Fibroblast of skin of right biceps (primary cell): ENCODE results near the gene ZFAND6.

ENCODE experiments used
- DNase-seq: peaks from one replicate; pipeline ENCODE4 v3.0.0-alpha.2; 2013

ZFAND6 gene

DNA sequence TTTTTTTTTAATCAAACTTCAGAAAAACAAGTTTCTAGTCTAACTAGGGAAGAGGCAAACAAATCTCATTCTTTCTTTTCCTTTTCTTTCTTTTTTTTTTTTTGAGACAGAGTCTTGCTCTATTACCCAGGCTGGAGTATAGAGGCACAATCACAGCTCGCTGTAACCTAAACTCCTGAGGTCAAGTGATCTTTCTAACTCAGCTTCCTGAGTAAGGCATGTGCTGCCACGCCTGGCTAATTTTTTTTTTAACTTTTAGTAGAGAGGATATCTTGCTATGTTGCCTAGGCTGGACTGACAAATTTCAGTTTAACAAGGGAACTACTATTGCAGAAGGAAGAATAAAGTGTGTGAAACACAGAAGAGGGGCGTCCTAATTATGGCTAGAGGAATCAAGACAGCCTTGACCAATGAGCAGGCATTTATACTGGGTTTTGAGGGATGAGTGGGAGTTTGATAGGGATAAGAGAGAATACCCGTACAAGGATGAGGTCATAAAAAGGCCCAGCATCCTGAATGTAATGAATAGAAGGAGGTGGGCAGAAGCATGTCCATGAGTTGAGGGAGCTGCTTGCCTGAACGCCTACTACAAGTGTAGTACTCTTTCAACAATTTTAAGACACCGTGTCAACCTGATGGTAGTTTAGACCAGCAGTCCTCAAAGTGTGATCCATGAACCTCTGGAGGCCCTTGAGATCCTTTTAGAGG, 6.7 kb upstream of the ZFAND6 start:
- no peak for DNase-seq

DNA sequence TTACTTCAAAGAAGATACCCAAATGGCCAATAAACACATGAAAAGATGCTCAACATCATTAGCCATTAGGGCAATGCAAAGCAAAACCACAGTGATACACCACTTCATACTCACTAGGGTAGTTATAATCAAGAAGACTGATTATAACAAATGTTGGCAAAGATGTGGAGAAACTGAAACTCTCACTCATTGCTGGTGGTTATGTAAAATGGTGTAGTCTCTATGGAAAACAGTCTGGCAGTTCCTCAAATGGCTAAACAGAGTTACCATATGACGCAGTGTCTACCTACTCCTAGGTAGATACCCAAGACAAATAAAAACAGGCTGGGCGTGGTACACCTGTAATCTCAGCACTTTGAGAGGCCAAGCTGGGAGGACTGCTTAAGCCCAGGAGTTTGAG, 3.5 kb upstream of the ZFAND6 start:
- DNase-seq, result no peak

GRCh38 chr15:80058044-80058443, 1.4 kb upstream of the ZFAND6 start:
- no peak for DNase-seq

GRCh38 chr15:80059786-80060355, 395 bp downstream of the ZFAND6 start:
- DNase-seq, result peak; percentile 28

DNA sequence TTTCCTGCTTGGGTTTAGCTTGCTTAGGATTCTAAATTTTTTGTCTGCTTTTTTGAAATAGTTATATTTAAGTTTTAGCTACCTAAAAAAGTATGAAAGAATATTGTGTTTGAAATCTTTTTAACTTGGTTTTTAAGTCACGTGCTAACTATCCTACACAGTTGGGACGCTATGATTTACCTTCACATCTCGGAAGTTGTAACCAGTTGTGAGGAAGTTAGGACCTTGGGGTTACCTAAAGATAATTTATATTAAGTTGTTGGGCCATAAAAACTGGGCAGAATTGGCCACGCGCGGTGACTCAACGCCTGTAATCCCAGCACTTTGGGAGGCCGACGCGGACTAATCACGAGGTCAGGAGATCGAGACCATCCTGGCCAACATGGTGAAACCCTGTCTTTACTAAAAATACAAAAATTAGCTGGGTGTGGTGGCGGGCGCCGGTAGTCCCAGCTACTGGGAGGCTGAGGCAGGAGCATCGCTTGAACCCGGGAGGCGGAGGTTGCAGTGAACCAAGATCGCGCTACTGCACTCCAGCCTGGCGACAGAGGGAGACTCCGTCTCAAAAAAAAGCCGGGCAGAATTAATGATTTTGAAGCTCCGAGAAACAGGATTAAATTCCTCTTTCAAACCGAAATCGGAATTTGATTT, 1.0 kb downstream of the ZFAND6 start:
- DNase-seq, result peak; percentile 40

GRCh38 chr15:80061582-80061981, 2.1 kb downstream of the ZFAND6 start:
- DNase-seq, result no peak

DNA sequence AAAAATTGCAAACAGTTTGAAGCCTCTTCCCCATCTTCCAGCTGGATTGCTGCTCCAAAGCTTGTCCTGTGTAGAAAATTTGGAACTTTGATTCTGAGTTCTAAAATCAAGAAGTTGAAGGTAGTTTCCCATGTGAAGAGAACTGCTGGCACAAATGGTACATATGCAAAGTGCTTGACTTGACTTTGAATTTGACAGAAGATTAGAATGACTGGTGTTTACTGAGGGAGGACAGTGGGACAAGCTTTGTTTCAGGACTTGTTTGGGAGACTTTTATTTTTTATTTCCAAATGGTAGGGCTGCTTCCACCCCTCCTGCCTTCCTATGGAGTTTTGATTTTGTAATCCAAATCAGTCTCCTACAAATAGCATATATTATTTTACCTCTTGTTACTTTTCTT, 7.4 kb downstream of the ZFAND6 start:
- DNase-seq, result no peak

- peak; percentile 70 for DNase-seq
These were observed 9.1 kb downstream of the ZFAND6 start for GRCh38 chr15:80068578-80068977.

- peak; percentile 40 for DNase-seq
These were observed 11.4 kb downstream of the ZFAND6 start for GRCh38 chr15:80070840-80071239.

DNA sequence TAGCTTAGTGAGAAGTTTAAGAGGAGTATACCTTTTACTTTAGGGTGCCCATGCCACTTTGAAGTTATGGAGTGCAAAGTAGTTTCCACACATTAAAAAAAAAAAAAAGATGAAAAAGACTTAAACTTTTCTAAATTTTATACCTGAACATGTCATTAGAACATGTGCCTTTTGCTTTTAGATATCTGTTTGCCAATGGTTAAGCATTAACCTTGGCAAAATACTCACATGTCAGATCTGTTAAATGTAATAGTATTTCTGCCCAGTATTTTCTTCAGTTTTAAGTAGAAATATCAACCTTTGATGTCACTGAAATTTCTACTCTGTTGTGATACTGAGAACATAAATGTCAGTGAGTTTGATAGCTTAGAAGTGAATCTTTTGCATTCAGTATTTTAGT, 12.2 kb downstream of the ZFAND6 start:
- DNase-seq, result no peak

GRCh38 chr15:80072285-80072994, 13.0 kb downstream of the ZFAND6 start:
- peak; percentile 90 for DNase-seq

- DNase-seq, result no peak
These were observed 13.7 kb downstream of the ZFAND6 start for GRCh38 chr15:80073197-80073596.

DNA sequence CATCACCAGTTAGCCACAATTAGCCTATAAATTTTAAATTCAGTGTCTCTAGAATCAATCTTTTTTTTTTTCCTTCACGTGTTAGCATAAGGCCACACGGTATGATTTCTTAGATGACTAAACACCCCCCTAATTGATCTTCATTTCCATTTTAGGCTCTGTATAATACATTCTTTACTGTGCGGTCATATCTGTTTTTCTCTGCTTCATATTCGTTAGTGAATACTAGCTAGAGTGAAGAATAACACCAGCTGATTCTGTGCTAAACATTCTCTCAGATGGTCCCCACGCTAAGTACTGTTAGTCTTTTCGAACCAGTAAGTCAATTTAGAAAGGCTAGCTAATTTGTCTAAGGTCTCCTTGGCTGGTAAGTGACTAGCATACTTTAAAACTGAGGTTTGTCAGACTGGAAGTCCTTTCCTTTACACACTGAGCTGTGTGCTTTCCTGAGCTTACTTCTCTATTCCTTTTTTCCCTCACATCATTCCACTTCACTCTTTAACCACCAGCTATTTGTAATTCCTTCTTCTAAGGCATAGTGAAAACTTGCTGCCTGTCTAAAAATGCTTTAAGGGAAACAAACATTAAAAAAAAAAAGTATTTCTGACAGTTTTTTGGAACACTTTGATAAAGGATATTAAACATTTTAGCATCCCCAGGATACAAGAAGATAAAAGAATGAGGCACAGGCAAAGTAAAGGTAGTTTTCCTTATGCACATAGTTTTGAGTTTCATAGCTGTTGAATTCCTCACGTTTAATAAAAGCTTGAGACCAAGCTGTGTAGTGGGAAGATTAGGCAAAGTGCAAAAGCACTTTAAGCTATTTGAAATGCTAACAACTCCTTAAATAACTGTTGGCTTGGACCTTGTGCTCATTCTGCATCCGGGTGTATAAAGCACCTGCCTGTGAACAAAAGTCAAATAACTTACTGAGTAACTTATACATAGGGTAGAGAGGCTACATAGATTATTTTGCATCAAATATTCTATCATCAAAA, 17.1 kb downstream of the ZFAND6 start:
- DNase-seq, result peak; percentile 74

DNA sequence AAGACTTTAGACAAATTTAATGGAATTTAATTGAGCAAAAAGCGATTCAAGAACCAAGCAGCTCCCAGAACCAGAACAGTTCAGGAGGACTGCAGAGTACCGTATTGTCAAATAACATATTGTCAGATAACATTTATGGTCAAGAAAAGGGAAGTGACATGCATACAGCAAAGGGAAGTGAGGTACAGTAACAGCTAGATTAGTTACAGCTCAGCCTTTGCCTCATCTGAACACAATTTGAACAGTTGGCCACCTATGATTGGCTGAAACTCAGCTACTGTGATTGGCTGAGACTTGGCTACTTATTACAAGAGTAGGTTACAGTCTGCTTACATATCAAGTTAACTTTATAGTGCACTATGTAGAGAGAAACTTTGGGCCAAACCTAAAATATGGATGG, 21.9 kb downstream of the ZFAND6 start:
- no peak for DNase-seq

DNA sequence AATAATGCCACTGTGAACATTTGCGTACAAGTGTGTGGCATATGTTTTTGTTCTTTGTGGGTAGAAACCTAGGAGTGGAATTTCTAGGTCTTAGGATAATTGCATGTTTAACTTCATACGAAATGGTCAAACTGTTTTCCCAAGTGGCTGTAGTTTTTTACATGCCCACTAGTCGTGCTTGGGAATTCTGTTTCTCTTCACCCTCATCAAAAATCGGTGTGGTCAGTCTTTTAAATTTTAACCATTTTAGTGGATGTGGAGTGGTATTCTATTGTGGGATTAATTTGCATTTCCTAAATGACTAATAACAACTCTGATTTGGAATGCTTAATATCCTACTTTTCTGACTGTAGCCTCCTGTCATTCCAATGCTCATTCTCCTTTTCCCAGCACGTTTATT, 27.6 kb downstream of the ZFAND6 start:
- DNase-seq, result no peak

DNA sequence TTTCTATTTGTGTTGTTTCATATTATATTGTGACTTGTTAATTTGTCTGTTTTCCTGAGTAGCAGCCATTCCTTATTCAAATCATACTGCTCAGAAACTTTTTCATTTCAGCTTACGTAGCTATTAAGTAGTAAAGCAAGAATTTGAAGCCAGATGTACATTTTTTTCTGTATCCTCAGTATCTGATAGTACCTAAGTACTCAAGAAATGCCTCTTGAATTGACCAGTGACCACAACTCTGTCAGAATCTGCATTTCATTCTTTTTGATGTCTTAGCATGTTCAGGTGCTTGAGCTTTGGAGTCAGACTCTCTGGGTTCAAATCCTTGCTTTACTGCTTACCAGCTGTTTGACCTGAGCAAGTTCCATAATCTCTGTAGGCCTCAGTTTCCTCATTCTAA, 30.6 kb downstream of the ZFAND6 start:
- DNase-seq, result no peak

DNA sequence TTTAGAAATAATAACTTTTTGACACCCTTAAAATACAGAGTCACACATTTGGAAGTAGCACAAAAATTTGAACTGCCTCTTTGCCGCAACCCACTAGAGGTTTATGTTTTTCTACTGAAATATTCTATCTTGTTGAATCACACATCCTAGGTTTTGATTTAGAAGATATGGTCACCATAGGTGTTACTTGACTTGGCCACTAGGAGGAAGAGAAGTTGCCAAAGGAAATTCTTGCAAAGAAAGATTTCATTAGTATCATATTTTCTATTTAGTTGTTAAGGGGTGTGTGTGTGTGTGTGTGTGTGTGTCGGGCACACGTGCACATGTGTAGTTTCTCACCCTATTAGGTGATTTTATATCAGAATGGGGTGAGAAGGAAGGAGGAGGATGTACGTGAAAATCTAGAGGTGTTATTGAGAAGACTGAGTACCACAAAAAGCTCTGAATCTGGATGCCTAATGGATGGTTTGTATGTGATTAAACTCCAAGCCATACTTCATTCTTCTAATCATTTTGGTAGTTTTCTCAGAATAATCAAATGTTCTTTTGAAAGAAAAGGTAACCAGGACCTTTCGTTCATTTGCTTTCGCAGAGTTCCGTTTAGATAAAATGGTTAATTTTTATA, 31.5 kb downstream of the ZFAND6 start:
- peak; percentile 17 for DNase-seq

DNA sequence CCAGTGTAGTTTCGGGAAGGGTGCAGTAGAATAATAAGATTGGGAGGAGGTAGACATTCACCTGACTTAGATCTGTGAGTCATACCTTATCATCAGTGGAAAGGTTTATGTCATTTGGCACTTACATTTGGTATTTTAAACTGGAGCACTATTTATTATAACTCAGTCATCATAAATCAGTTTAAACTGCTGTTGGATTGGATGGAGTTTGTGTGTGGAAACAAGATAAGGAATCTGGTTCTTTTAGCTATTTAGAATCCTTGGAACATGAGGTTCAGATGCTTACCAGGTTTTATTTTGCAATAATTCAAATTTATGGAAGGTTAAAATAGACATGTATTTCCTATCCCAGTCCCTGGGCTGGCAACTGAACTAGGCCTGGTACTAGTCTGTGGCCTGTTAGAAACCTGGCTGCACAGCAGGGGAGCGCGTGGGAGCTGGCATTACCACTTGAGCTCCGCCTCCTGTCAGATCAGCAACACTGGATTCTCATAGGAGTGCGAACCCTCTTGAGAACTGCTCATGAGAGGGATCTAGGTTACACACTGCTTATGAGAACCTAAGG, 34.5 kb downstream of the ZFAND6 start:
- DNase-seq, result peak; percentile 6

DNA sequence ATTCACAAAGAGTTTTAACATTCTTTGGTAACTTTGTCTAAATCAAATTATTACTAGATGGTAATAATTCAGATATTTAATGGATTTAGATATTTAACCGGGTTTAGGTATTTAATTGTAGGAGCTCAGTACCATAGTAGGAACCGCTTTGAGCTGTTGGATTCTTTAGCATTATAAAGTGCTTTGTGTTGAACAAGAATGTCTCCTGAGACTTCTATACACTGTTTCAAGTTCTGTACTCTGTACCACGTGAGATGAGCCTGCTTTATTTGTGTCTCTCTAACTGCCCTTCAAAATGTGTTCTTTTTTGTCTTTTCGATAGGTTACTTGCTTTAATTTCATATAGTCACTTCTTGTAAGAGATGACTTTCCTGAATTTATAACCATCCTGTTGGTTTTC, 36.0 kb downstream of the ZFAND6 start:
- DNase-seq, result no peak

DNA sequence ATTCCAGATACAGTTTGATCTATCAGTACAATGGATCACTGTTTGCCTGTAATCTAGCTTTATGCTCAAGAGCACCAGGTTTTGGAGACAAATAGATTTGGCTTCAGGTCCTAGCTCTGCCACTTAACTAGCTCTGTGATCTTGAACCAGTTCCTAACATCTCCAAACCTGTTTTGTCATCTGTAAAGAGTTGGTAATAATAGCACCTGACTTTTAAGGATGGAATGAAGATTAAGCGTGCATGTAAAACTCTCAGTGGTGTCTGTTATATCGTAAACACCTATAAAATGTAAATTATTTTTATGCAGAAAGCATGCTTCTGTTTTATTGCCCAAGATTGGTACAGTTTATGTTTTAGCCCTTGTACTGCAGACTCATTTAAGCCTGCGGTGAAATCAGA, 36.5 kb downstream of the ZFAND6 start:
- DNase-seq, result no peak

- DNase-seq, result no peak
These were observed 38.9 kb downstream of the ZFAND6 start for GRCh38 chr15:80098341-80098740.

DNA sequence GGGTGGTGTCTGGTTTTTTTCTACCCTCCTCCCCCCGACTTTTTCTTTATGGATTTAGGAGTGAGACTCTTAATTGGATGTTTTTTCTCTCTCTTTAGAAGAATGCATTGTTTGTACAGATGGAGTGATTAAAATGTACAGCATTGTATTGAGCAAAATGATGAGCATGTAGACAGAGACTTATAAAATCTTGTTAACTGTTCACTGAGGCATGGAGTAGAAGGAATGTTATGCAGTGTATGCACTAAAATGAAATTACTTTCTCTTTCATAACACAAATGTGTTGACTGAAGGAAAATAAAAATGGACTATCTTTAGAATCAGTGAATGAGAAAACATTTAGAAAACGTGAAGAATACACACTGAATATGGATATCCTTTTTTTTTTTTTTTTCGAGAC, 39.8 kb downstream of the ZFAND6 start:
- no peak for DNase-seq
